CD14-positive monocyte (primary cell): ENCODE data around the gene SLC9A8. TPM values are rescaled to one million over a fixed set of nuclear protein-coding genes. Genes with fewer than 3 reads are reported as not detected.

Experiments used
- DNase-seq, 3 donors: peaks; one replicate each; pipeline ENCODE4 v3.0.0-alpha.2; 2011 to 2022
- H2AFZ ChIP-seq: 2 replicates; pipeline ENCODE4 v1.6.0; 2012; ENCODE audit warnings: mild to moderate bottlenecking, low read depth, low read length, inconsistent platforms; ENCODE audit not compliant: insufficient read depth, poor library complexity, severe bottlenecking
- H3K27ac ChIP-seq, 2 donors: 1 replicate in 1 of 2; 2 replicates in 1 of 2; pipeline ENCODE4 v1.5.1; 2012 to 2013; ENCODE audit warnings: low read length in 2 of 2, control low read depth in 1 of 2, inconsistent platforms in 1 of 2, low read depth in 1 of 2, mild to moderate bottlenecking in 1 of 2
- H3K27me3 ChIP-seq, 2 donors: one replicate each; pipeline versions ENCODE4 v1.6.0 to v1.6.1; 2011 to 2013; ENCODE audit warnings: low read length in 2 of 2; ENCODE audit not compliant: control insufficient read depth in 2 of 2, insufficient read depth in 2 of 2
- H3K36me3 ChIP-seq, 2 donors: replicated peaks in 1 of 2; 1 replicate in 1 of 2; 2 replicates in 1 of 2; pipeline versions ENCODE4 v1.5.1 to v1.6.1; 2012 to 2013; ENCODE audit warnings: low read length in 2 of 2, control low read depth in 1 of 2, inconsistent platforms in 1 of 2, mild to moderate bottlenecking in 1 of 2; ENCODE audit not compliant: insufficient read depth in 2 of 2, control insufficient read depth in 1 of 2
- H3K4me1 ChIP-seq, 2 donors: 1 replicate in 1 of 2; 2 replicates in 1 of 2; pipeline versions ENCODE4 v1.5.1 to v1.6.1; 2012 to 2013; ENCODE audit warnings: low read length in 2 of 2, control low read depth in 1 of 2, inconsistent platforms in 1 of 2, mild to moderate bottlenecking in 1 of 2, moderate library complexity in 1 of 2; ENCODE audit not compliant: insufficient read depth in 2 of 2, control insufficient read depth in 1 of 2
- H3K4me2 ChIP-seq: replicated peaks from 2 replicates; pipeline ENCODE3; 2012; ENCODE audit warnings: low read length, moderate library complexity, mild to moderate bottlenecking; ENCODE audit not compliant: poor library complexity, severe bottlenecking; ENCODE audit errors: extremely low read depth
- H3K4me3 ChIP-seq, 3 experiments: fragments of 200-600 bp in 1 of 3; sonication (generic) in 1 of 3; replicated peaks in 1 of 3; 1 replicate in 2 of 3; 2 replicates in 1 of 3; pipeline ENCODE4 v1.5.1; 2011 to 2013; ENCODE audit warnings: low read length in 3 of 3, mild to moderate bottlenecking in 3 of 3, control low read depth in 2 of 3, low read depth in 2 of 3, inconsistent platforms in 1 of 3, moderate library complexity in 1 of 3
- H3K79me2 ChIP-seq: 2 replicates; pipeline ENCODE4 v1.6.0; 2012; ENCODE audit warnings: mild to moderate bottlenecking, control low read depth, inconsistent platforms, low read length, moderate library complexity; ENCODE audit not compliant: insufficient read depth
- H3K9ac ChIP-seq: 2 replicates; pipeline ENCODE4 v1.6.0; 2017; ENCODE audit warnings: low read length, mild to moderate bottlenecking; ENCODE audit not compliant: insufficient read depth, poor library complexity, severe bottlenecking
- H3K9me3 ChIP-seq, 2 donors: replicated peaks in 1 of 2; 1 replicate in 1 of 2; 2 replicates in 1 of 2; pipeline versions ENCODE4 v1.5.1 to v1.6.1; 2012 to 2013; ENCODE audit warnings: low read length in 2 of 2, control low read depth in 1 of 2; ENCODE audit not compliant: control insufficient read depth in 1 of 2, insufficient read depth in 1 of 2
- H4K20me1 ChIP-seq: 2 replicates; pipeline ENCODE4 v1.6.0; 2012; ENCODE audit warnings: mild to moderate bottlenecking, low read length, control low read depth, moderate library complexity; ENCODE audit not compliant: insufficient read depth
- H3K27ac Mint-ChIP-seq, 7 donors: one replicate each; pipeline ENCODE4 v1.8.0; 2020; ENCODE audit warnings: mild to moderate bottlenecking in 7 of 7, mixed read lengths in 7 of 7, moderate library complexity in 6 of 7, inconsistent platforms in 2 of 7
- H3K27me3 Mint-ChIP-seq, 3 donors: one replicate each; pipeline ENCODE4 v1.8.0; 2021 to 2022; ENCODE audit warnings: low read depth in 3 of 3, mild to moderate bottlenecking in 3 of 3, mixed read lengths in 3 of 3, moderate library complexity in 3 of 3, inconsistent platforms in 1 of 3
- H3K36me3 Mint-ChIP-seq, 2 donors: one replicate each; pipeline ENCODE4 v1.8.0; 2020; ENCODE audit warnings: mixed read lengths in 2 of 2, inconsistent platforms in 1 of 2, mild to moderate bottlenecking in 1 of 2
- H3K4me1 Mint-ChIP-seq: one replicate; pipeline ENCODE4 v1.8.0; 2020; ENCODE audit warnings: mild to moderate bottlenecking, mixed read lengths
- H3K4me3 Mint-ChIP-seq, 2 donors: one replicate each; pipeline ENCODE4 v1.8.0; 2020; ENCODE audit warnings: mild to moderate bottlenecking in 2 of 2, mixed read lengths in 2 of 2, moderate library complexity in 1 of 2
- H3K9me3 Mint-ChIP-seq, 7 donors: one replicate each; pipeline ENCODE4 v1.8.0; 2020 to 2022; ENCODE audit warnings: mixed read lengths in 7 of 7, mild to moderate bottlenecking in 6 of 7, moderate library complexity in 6 of 7, inconsistent platforms in 2 of 7
- WGBS: methylation state at CpG from one replicate; pipeline ENCODE4 v1.1.5; 2013; ENCODE audit warnings: missing lambda C conversion rate; ENCODE audit not compliant: insufficient coverage; 5-methylcytosine and 5-hydroxymethylcytosine counted together
- intact Hi-C, 2 donors: fragments of 100-400 bp; cut with micrococcal nuclease; formaldehyde crosslinking; loops; one replicate each; pipeline versions ENCODE4 v1.15.0 to v1.15.1; 2023
- polyA plus RNA-seq, 3 donors: library from polyadenylated mRNA; depleted of rRNA in 1 of 3; unstranded in 2 of 3; stranded (reverse) in 1 of 3; fragments of 300-500 nt in 2 of 3; fragments of >200 nt in 1 of 3; fragmentation: Illumina TruSeq in 2 of 3; gene quantifications; 1 replicate in 2 of 3; 2 replicates in 1 of 3; pipeline ENCODE4 v1.2.3, GENCODE V29; 2012 to 2021
- TF ChIP-seq, protein P1 (sequence below): fragments of 200-600 bp; IDR thresholded peaks from one replicate; pipeline ENCODE4 v1.8.0; 2022; ENCODE audit warnings: antibody characterized with exemption, mild to moderate bottlenecking

SLC9A8 gene
- polyA plus RNA-seq, 3 donors = 3.0 to 14.6 (median 3.3) TPM

DNA sequence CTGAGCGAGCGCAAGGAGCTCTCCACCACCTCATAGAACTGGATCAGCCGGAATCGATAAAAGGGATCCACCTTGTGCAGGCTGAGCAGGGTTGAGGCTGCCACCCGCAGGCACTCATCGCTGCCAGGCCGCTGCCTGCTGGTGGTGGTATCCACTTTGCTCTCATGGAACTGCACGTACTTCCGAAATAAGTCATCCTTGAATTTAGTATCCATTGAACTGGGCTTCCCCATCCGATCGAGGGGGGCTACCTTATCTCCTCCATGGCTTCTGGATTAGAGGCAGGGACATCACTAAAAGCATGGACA, 95.6 kb downstream of the SLC9A8 start:
- Histone ChIP-seq H3K36me3 (peaks cover 73 to 92% of the 10 kb centered on the region in 2 donors), H3K79me2 (peaks cover 53% of the 10 kb centered on the region), H3K9ac (no peak overlapping the region), H3K27me3 (no peaks in the 10 kb centered on the region), H3K4me2 (no peak overlapping the region), H3K4me1 (no peaks in the 10 kb centered on the region), H4K20me1 (peaks cover 41% of the 10 kb centered on the region), H2AFZ (no peak overlapping the region), H3K4me3 (no peak overlapping the region), H3K27ac (no peak overlapping the region), H3K9me3 (no peaks in the 10 kb centered on the region)
- peaks cover 3% of the 10 kb centered on the region for H3K4me1 Mint-ChIP-seq
- H3K36me3 Mint-ChIP-seq = peaks cover 67 to 88% of the 10 kb centered on the region in 2 donors
- peaks cover 0 to 3% (median 0%) of the 10 kb centered on the region in 7 donors for H3K9me3 Mint-ChIP-seq
- TF ChIP-seq, protein P1, sequence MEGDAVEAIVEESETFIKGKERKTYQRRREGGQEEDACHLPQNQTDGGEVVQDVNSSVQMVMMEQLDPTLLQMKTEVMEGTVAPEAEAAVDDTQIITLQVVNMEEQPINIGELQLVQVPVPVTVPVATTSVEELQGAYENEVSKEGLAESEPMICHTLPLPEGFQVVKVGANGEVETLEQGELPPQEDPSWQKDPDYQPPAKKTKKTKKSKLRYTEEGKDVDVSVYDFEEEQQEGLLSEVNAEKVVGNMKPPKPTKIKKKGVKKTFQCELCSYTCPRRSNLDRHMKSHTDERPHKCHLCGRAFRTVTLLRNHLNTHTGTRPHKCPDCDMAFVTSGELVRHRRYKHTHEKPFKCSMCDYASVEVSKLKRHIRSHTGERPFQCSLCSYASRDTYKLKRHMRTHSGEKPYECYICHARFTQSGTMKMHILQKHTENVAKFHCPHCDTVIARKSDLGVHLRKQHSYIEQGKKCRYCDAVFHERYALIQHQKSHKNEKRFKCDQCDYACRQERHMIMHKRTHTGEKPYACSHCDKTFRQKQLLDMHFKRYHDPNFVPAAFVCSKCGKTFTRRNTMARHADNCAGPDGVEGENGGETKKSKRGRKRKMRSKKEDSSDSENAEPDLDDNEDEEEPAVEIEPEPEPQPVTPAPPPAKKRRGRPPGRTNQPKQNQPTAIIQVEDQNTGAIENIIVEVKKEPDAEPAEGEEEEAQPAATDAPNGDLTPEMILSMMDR = no peak
- H3K27ac Mint-ChIP-seq = peak overlapping the region in 1 of 7 donors; percentile 37
- DNase-seq = no peak
- intact Hi-C loops = no loop called here
- 100% methylated on average over 10 of the region's 11 CpGs for WGBS
- H3K27me3 Mint-ChIP-seq = no peaks in the 10 kb centered on the region
- H3K4me3 Mint-ChIP-seq = no peak overlapping the region

DNA sequence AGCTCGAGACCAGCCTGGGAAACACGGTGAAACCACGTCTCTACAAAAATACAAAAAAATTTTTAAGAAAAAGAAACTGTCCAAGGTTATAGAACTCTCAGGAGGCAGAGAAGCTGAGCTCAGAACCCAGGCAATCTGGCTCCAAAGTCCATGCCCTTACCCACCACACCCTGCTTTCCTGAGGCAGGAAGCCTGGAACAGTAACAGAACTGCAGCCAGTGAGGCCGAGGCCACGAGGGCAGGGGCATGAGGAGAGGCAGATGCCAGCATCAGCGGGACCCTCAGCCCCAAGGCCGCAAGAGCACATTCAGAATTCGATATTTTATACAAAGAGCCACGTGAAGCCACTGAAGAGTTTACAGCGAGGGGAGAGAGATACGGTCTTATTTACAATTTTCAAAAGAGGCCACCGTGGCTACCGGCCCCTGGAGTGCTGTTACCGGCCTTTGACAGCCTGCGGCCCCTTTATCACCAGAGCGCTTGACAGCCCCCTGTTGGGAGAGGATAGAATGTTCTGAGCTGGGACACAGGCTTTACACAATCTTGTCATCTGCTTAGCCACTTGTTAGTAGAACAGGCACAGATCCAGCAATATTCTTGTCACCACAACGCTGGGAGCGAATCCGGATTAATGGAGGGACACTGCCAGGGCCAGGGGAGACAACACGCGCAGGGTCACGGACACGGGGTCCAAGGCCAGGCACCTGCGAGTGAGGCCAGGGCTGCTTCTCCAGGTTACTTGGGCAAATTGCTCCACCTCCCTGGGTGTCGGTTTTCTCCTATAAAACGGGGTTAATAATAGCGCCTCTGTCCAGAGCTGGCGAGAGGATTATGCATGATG, 97.1 kb downstream of the SLC9A8 start:
- Histone ChIP-seq H3K79me2 (peaks cover 68% of the 10 kb centered on the region), H3K9ac (no peak overlapping the region), H4K20me1 (peaks cover 48% of the 10 kb centered on the region), H3K4me2 (no peak overlapping the region), H3K27me3 (no peaks in the 10 kb centered on the region), H2AFZ (no peak overlapping the region), H3K36me3 (peaks cover 61 to 82% of the 10 kb centered on the region in 2 donors), H3K27ac (no peak overlapping the region), H3K9me3 (no peaks in the 10 kb centered on the region), H3K4me1 (peaks cover 11 to 13% of the 10 kb centered on the region in 2 donors), H3K4me3 (no peak overlapping the region)
- peaks cover 0 to 1% (median 0%) of the 10 kb centered on the region in 3 donors for H3K27me3 Mint-ChIP-seq
- H3K27ac Mint-ChIP-seq = peak overlapping the region in 2 of 7 donors; percentile 5 to 67
- peaks cover 54 to 75% of the 10 kb centered on the region in 2 donors for H3K36me3 Mint-ChIP-seq
- DNase-seq = no peak
- intact Hi-C loops = no loop called here
- no peak overlapping the region for H3K4me3 Mint-ChIP-seq
- peaks cover 16% of the 10 kb centered on the region for H3K4me1 Mint-ChIP-seq
- TF ChIP-seq, protein P1 = no peak
- H3K9me3 Mint-ChIP-seq = peaks cover 0 to 3% (median 0%) of the 10 kb centered on the region in 7 donors
- WGBS = 96% methylated on average over 21 of the region's 28 CpGs
